ENCODE data around the gene HIVEP3. TPM values are rescaled to one million over a fixed set of nuclear protein-coding genes. Genes with fewer than 3 reads are reported as not detected.

HIVEP3 gene
- total and polyA plus RNA-seq, 11 donors: 3.2 to 11.9 (median 5.0) TPM

DNA sequence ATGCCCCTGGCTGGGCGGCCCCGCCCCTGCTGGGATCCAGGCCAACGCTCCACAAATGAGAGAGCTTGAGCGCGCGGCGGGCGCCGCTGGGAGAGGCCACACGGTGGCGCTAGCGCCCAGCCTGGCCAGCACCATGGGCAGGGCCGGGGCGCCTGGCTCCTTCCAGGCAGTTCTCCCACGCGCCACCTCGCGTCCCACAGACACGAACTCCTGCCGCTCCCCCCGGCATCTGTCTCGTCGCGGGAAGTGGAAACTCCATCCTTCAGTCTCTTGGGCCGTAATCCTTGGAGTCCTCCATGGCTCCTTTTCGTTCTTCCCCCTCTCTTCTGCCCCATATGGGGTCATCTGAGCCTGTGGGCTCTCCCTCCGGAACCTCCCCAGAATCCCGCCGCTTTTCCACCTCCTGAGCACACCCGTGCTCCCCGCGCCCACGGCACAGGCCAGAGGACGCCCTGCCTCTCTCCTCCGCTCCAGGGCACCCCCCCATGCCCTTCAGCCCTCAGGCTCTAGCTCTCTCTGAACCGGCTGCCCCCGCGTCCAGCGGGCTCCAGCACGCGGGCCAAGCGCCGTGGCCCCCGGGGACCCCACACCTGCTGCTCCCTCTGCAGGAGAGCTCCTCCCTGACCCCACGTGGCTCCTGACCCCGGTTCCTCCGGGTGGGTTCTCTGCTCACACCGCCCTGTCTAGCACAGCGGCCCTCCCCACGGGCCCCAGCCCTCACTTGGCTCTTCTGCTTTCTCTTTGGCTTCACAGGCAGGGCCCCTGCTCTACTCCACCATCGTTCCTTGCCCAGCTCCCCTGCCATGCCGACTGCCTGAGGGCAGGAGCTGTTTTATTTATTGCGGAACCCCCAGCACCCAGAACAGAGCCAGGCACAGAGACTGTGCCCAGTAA lies 402.3 kb downstream of the HIVEP3 start:
- peak; percentile 90 to 95 (median 94) for ATAC-seq
- peaks cover 0 to 18% (median 0%) of the 10 kb centered on the region in 9 donors for H3K36me3 ChIP-seq
- peak; percentile 89 to 94 (median 92) for DNase-seq
- peak overlapping the region in 6 of 12 donors; percentile 23 to 63 (median 46) for H3K27ac ChIP-seq
- intact Hi-C loops (cut with DNase I): loop anchor here in 6 of 10 donors (2.0 to 10.0 kb wide), 6 partner anchors 41 to 249 kb away; no protein-coding TSS in a partner anchor
- H3K9me3 ChIP-seq: no peaks in the 10 kb centered on the region
- peak in 1 of 2 donors; percentile 22 for TF ChIP-seq POLR2A (IDR thresholded peaks at IDR 0.05)
- TF ChIP-seq, protein P1, sequence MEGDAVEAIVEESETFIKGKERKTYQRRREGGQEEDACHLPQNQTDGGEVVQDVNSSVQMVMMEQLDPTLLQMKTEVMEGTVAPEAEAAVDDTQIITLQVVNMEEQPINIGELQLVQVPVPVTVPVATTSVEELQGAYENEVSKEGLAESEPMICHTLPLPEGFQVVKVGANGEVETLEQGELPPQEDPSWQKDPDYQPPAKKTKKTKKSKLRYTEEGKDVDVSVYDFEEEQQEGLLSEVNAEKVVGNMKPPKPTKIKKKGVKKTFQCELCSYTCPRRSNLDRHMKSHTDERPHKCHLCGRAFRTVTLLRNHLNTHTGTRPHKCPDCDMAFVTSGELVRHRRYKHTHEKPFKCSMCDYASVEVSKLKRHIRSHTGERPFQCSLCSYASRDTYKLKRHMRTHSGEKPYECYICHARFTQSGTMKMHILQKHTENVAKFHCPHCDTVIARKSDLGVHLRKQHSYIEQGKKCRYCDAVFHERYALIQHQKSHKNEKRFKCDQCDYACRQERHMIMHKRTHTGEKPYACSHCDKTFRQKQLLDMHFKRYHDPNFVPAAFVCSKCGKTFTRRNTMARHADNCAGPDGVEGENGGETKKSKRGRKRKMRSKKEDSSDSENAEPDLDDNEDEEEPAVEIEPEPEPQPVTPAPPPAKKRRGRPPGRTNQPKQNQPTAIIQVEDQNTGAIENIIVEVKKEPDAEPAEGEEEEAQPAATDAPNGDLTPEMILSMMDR (IDR thresholded peaks at IDR 0.05): peak; percentile 86 to 98 (median 94)
- WGBS, 4 donors: 10 to 15% (median 12%) methylated on average over 35 to 53 of the region's 53 CpGs
- no peaks in the 10 kb centered on the region for H3K27me3 ChIP-seq
- H3K4me1 ChIP-seq: peaks cover 0 to 33% (median 17%) of the 10 kb centered on the region in 12 donors
- H3K4me3 ChIP-seq: peak overlapping the region in 11 of 12 donors; percentile 32 to 59 (median 53)

DNA sequence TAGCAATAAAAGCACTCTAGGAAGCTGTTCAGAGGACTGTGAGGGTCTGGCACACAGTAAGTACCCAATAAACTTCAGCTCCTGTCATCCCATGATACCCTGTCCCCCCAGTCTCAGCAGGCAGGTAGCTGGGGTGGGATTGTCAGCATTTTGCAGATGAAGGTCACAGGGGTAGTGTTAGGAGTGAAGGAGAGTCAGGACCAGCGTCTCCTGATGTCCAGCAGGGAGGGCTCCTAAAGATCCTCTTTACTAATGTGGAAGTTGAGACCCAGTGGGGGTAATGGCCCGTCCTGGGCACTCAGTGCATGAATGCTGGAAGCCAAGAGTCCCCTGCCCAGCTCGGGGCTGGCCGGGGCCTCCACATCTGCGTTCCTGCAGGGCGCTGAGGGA lies 402.9 kb downstream of the HIVEP3 start:
- H3K4me3 ChIP-seq: peak overlapping the region in 3 of 12 donors; percentile 53 to 59 (median 58)
- H3K9me3 ChIP-seq: no peaks in the 10 kb centered on the region
- WGBS, 4 donors: 9 to 50% (median 11%) methylated on average over 1 to 6 of the region's 6 CpGs
- peak overlapping the region in 3 of 12 donors; percentile 30 to 63 (median 42) for H3K27ac ChIP-seq
- H3K27me3 ChIP-seq: no peaks in the 10 kb centered on the region
- ATAC-seq (no peak), DNase-seq (no peak)
- H3K4me1 ChIP-seq: peaks cover 0 to 33% (median 17%) of the 10 kb centered on the region in 12 donors
- no peak for TF ChIP-seq POLR2A (IDR thresholded peaks at IDR 0.05)
- TF ChIP-seq, protein P1 (IDR thresholded peaks at IDR 0.05): no peak
- H3K36me3 ChIP-seq: peaks cover 0 to 21% (median 0%) of the 10 kb centered on the region in 9 donors
- intact Hi-C loops (cut with DNase I): loop anchor here in 6 of 10 donors (2.0 to 10.0 kb wide), 6 partner anchors 42 to 248 kb away; no protein-coding TSS in a partner anchor

GRCh38 chr1:41515131-41515678 lies 403.5 kb downstream of the HIVEP3 start:
- peaks cover 0 to 33% (median 17%) of the 10 kb centered on the region in 12 donors for H3K4me1 ChIP-seq
- H3K27me3 ChIP-seq: no peaks in the 10 kb centered on the region
- peak in 1 of 5 donors; percentile 42 for DNase-seq
- peaks cover 0 to 23% (median 0%) of the 10 kb centered on the region in 9 donors for H3K36me3 ChIP-seq
- TF ChIP-seq, protein P1 (IDR thresholded peaks at IDR 0.05): no peak
- TF ChIP-seq POLR2A (IDR thresholded peaks at IDR 0.05): no peak
- no peaks in the 10 kb centered on the region for H3K9me3 ChIP-seq
- peak in 1 of 4 donors; percentile 28 for ATAC-seq
- 54 to 77% (median 64%) methylated on average over 2 to 5 of the region's 5 CpGs for WGBS, 4 donors
- H3K4me3 ChIP-seq: no peak overlapping the region
- H3K27ac ChIP-seq: peak overlapping the region in 2 of 12 donors; percentile 42 to 63
- intact Hi-C loops (cut with DNase I): loop anchor here in 5 of 10 donors (5.0 to 10.0 kb wide), 5 partner anchors 42 to 248 kb away; no protein-coding TSS in a partner anchor

Measured in heart left ventricle (tissue), 16 donors.